C4-2B (cell line): Measurements from ENCODE around the gene TTC34.
"Not testable (repeated sequence)": the region's sequence is repeated elsewhere in the genome, so short reads cannot be mapped to it uniquely, and the experiment has no call there.

Experiments used
- ZFX ChIP-seq: fragments of 450-650 bp; IDR thresholded peaks from 2 replicates; pipeline ENCODE4 v1.6.1; 2017
- TF ChIP-seq, protein P1 (sequence below): fragments of 450-650 bp; conservative IDR thresholded peaks from 2 replicates; pipeline ENCODE4 v1.5.1; 2017; ENCODE audit warnings: mild to moderate bottlenecking

DNA sequence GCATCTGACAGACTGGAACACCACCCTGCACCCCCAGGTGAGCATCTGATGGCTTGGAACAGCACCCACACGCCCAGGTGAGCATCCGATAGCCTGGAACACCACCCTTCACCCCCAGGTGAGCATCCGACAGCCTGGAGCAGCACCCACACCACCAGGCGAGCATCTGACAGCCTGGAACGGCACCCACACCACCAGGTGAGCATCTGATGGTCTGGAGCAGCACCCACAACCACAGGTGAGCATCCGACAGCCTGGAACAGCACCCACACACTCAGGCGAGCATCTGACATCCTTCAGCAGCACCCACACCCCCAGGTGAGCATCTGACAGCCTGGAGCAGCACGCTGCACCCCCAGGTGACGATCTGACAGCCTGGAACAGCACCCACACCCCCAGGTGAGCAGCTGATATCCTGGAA, 118.2 kb downstream of the TTC34 start:
- TF ChIP-seq, protein P1, sequence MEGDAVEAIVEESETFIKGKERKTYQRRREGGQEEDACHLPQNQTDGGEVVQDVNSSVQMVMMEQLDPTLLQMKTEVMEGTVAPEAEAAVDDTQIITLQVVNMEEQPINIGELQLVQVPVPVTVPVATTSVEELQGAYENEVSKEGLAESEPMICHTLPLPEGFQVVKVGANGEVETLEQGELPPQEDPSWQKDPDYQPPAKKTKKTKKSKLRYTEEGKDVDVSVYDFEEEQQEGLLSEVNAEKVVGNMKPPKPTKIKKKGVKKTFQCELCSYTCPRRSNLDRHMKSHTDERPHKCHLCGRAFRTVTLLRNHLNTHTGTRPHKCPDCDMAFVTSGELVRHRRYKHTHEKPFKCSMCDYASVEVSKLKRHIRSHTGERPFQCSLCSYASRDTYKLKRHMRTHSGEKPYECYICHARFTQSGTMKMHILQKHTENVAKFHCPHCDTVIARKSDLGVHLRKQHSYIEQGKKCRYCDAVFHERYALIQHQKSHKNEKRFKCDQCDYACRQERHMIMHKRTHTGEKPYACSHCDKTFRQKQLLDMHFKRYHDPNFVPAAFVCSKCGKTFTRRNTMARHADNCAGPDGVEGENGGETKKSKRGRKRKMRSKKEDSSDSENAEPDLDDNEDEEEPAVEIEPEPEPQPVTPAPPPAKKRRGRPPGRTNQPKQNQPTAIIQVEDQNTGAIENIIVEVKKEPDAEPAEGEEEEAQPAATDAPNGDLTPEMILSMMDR = not testable (repeated sequence)
- TF ChIP-seq ZFX = not testable (repeated sequence)
